Lower leg skin (tissue), 3 donors: ENCODE results near the gene SMC1B.
"Not testable (repeated sequence)": the region's sequence is repeated elsewhere in the genome, so short reads cannot be mapped to it uniquely, and the experiment has no call there.

Experiments used
- POLR2A ChIP-seq, 2 donors: fragments of 450-650 bp; IDR thresholded peaks; one replicate each; pipeline ENCODE4 v1.6.1; 2016 to 2017; ENCODE audit warnings: antibody characterized with exemption in 2 of 2, mild to moderate bottlenecking in 1 of 2, moderate library complexity in 1 of 2
- TF ChIP-seq, protein P1 (sequence below), 3 donors: fragments of 450-650 bp; IDR thresholded peaks; one replicate each; pipeline ENCODE4 v1.5.1; 2016; ENCODE audit warnings: antibody characterized with exemption in 3 of 3, mild to moderate bottlenecking in 3 of 3, moderate library complexity in 2 of 3

GRCh38 chr22:45436871-45437517 lies 23.6 kb upstream of the SMC1B start:
- TF ChIP-seq, protein P1, sequence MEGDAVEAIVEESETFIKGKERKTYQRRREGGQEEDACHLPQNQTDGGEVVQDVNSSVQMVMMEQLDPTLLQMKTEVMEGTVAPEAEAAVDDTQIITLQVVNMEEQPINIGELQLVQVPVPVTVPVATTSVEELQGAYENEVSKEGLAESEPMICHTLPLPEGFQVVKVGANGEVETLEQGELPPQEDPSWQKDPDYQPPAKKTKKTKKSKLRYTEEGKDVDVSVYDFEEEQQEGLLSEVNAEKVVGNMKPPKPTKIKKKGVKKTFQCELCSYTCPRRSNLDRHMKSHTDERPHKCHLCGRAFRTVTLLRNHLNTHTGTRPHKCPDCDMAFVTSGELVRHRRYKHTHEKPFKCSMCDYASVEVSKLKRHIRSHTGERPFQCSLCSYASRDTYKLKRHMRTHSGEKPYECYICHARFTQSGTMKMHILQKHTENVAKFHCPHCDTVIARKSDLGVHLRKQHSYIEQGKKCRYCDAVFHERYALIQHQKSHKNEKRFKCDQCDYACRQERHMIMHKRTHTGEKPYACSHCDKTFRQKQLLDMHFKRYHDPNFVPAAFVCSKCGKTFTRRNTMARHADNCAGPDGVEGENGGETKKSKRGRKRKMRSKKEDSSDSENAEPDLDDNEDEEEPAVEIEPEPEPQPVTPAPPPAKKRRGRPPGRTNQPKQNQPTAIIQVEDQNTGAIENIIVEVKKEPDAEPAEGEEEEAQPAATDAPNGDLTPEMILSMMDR (IDR thresholded peaks at IDR 0.05): not testable (repeated sequence)
- TF ChIP-seq POLR2A (IDR thresholded peaks at IDR 0.05): not testable (repeated sequence)
